HG03045 (cell line): Measurements from ENCODE around the gene METRNL.
"Not testable (repeated sequence)": the region's sequence is repeated elsewhere in the genome, so short reads cannot be mapped to it uniquely, and the experiment has no call there.

ENCODE experiments used
- ATAC-seq: cut with Tn5 transposase; IDR thresholded peaks from one replicate; pipeline ENCODE4 v1.9.1; 2021; ENCODE audit warnings: mild to moderate bottlenecking, moderate library complexity; ENCODE audit not compliant: unreplicated experiment

The METRNL gene

GRCh38 chr17:83118071-83118841 is 38.8 kb downstream of the METRNL start:
- ATAC-seq: no peak

GRCh38 chr17:83119987-83120864 is 40.8 kb downstream of the METRNL start:
- no peak for ATAC-seq

GRCh38 chr17:83121473-83121872 is 42.1 kb downstream of the METRNL start:
- ATAC-seq: not testable (repeated sequence)

GRCh38 chr17:83121921-83122820 is 42.8 kb downstream of the METRNL start:
- no peak for ATAC-seq

- no peak for ATAC-seq
These were observed 43.4 kb downstream of the METRNL start for GRCh38 chr17:83122834-83123233.

GRCh38 chr17:83123896-83124801 is 44.7 kb downstream of the METRNL start:
- no peak for ATAC-seq

GRCh38 chr17:83124871-83125514 is 45.6 kb downstream of the METRNL start:
- no peak for ATAC-seq

GRCh38 chr17:83125515-83126274 is 46.3 kb downstream of the METRNL start:
- no peak for ATAC-seq

- no peak for ATAC-seq
These were observed 46.9 kb downstream of the METRNL start for GRCh38 chr17:83126275-83126811.

GRCh38 chr17:83127431-83128160 is 48.2 kb downstream of the METRNL start:
- no peak for ATAC-seq

GRCh38 chr17:83128306-83129240 is 49.2 kb downstream of the METRNL start:
- ATAC-seq: no peak

GRCh38 chr17:83129676-83130075 is 50.3 kb downstream of the METRNL start:
- ATAC-seq: no peak

- ATAC-seq: no peak
These were observed 52.1 kb downstream of the METRNL start for GRCh38 chr17:83131401-83132011.

GRCh38 chr17:83132251-83133081 is 53.1 kb downstream of the METRNL start:
- ATAC-seq: no peak
